Measurements from ENCODE around the gene SPATS2. TPM values are rescaled to one million over a fixed set of nuclear protein-coding genes. Genes with fewer than 3 reads are reported as not detected.
A peak's percentile ranks its signal among the peaks of the same experiment; 100 is the strongest.

Gene SPATS2
- total and polyA plus RNA-seq, 3 donors from 2014 or later: 47.1 to 67.5 (median 65.0) TPM

GRCh38 chr12:49342914-49343731 is 24.1 kb upstream of the SPATS2 start:
- Histone ChIP-seq H3K4me1 (peaks cover 45% of the 10 kb centered on the region), H3K27ac (no peak overlapping the region), H3K36me3 (ENCODE audit: low read depth, missing control alignments) (no peaks in the 10 kb centered on the region), H3K27me3 (no peaks in the 10 kb centered on the region), H3K9me3 (no peaks in the 10 kb centered on the region), H3K4me3 (peak overlapping the region; percentile 27 to 39)
- TF ChIP-seq CTCF (IDR thresholded peaks at IDR 0.05) (no peak), POLR2A (IDR thresholded peaks at IDR 0.05) (no peak)
- DNase-seq: no peak
- intact Hi-C loops (cut with DNase I; ENCODE audit: low total_unique reads): loop anchor here (10.0 kb wide), 1 partner anchor 172 kb away; no protein-coding TSS in a partner anchor
- 4 to 8% methylated on average over 9 to 33 of the region's 33 CpGs for WGBS, 2 donors

- peaks cover 48% of the 10 kb centered on the region for H3K4me1 ChIP-seq
- H3K36me3 ChIP-seq (ENCODE audit: low read depth, missing control alignments): no peaks in the 10 kb centered on the region
- H3K4me3 ChIP-seq: peak overlapping the region in 1 of 2 donors; percentile 49
- intact Hi-C loops (cut with DNase I; ENCODE audit: low total_unique reads): loop anchor here (10.0 kb wide), 1 partner anchor 170 kb away; no protein-coding TSS in a partner anchor
- DNase-seq: peak; percentile 9
- TF ChIP-seq POLR2A (IDR thresholded peaks at IDR 0.05): no peak
- TF ChIP-seq CTCF (IDR thresholded peaks at IDR 0.05): no peak
- 22 to 42% methylated on average over 12 to 15 of the region's 15 CpGs for WGBS, 2 donors
- H3K27me3 ChIP-seq: no peaks in the 10 kb centered on the region
- no peaks in the 10 kb centered on the region for H3K9me3 ChIP-seq
- H3K27ac ChIP-seq: no peak overlapping the region
Observed at GRCh38 chr12:49344486-49345050, 22.7 kb upstream of the SPATS2 start.

- no peaks in the 10 kb centered on the region for H3K36me3 ChIP-seq (ENCODE audit: low read depth, missing control alignments)
- WGBS, 2 donors: 2 to 13% methylated on average over 9 to 48 of the region's 70 CpGs
- H3K9me3 ChIP-seq: no peaks in the 10 kb centered on the region
- H3K27me3 ChIP-seq: no peaks in the 10 kb centered on the region
- intact Hi-C loops (cut with DNase I; ENCODE audit: low total_unique reads): loop anchor here (10.0 kb wide), 1 partner anchor 170 kb away; no protein-coding TSS in a partner anchor
- H3K27ac ChIP-seq: no peak overlapping the region
- peaks cover 48% of the 10 kb centered on the region for H3K4me1 ChIP-seq
- peak overlapping the region; percentile 18 to 49 for H3K4me3 ChIP-seq
- no peak for TF ChIP-seq CTCF (IDR thresholded peaks at IDR 0.05)
- no peak for TF ChIP-seq POLR2A (IDR thresholded peaks at IDR 0.05)
- DNase-seq: peak; percentile 30
Observed at GRCh38 chr12:49345051-49345824, 22.0 kb upstream of the SPATS2 start.

- Histone ChIP-seq H3K9me3 (no peaks in the 10 kb centered on the region), H3K4me1 (peaks cover 48% of the 10 kb centered on the region), H3K36me3 (ENCODE audit: low read depth, missing control alignments) (no peaks in the 10 kb centered on the region), H3K4me3 (peak overlapping the region in 1 of 2 donors; percentile 49), H3K27ac (no peak overlapping the region), H3K27me3 (no peaks in the 10 kb centered on the region)
- 3% methylated on average over 57 to 61 of the region's 61 CpGs for WGBS, 2 donors
- intact Hi-C loops (cut with DNase I; ENCODE audit: low total_unique reads): loop anchor here (10.0 kb wide), 1 partner anchor 169 kb away; no protein-coding TSS in a partner anchor
- peak; percentile 12 for DNase-seq
- no peak for TF ChIP-seq POLR2A (IDR thresholded peaks at IDR 0.05)
- TF ChIP-seq CTCF (IDR thresholded peaks at IDR 0.05): no peak
Observed at GRCh38 chr12:49345825-49346658, 21.2 kb upstream of the SPATS2 start.

Measured in testis (tissue), 3 donors.